ENCODE measurements around the gene STRA8. TPM values are rescaled to one million over a fixed set of nuclear protein-coding genes. Genes with fewer than 3 reads are reported as not detected.
"Not testable (repeated sequence)": the region's sequence is repeated elsewhere in the genome, so short reads cannot be mapped to it uniquely, and the experiment has no call there.

STRA8 gene
- total and polyA plus RNA-seq, 2 donors, result 0.16 to 0.28 TPM

DNA sequence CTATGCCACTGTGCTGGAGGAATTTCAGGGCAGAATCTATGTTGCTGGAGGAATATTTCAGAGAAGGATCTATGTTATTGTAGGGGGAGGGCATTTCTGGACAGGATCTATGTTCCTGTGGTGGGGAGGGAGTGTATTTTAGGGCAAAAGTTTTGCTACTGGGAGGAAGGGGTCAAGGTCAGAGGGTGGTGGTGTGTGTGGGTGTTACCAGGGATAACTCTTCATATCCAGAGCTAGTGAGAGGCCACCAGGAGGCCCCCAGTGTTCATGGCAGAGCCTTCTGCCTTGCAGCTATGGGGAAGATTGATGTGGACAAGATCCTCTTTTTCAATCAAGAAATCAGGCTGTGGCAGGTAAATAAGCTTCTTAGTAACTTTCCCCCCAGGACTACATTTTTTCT, 2.0 kb upstream of the STRA8 start:
- Histone ChIP-seq H3K27me3 (ENCODE audit: control insufficient read depth in 2 of 2, insufficient read depth in 1 of 2, low read length in 1 of 2) (no peaks in the 10 kb centered on the region), H3K4me1 (ENCODE audit: control insufficient read depth in 2 of 2, insufficient read depth in 2 of 2, low read length in 2 of 2) (no peaks in the 10 kb centered on the region), H3K4me3 (ENCODE audit: low read length in 2 of 2) (no peak overlapping the region), H3K9me3 (ENCODE audit: control insufficient read depth in 2 of 2, insufficient read depth in 1 of 2, low read length in 1 of 2) (no peaks in the 10 kb centered on the region), H3K27ac (ENCODE audit: low read depth in 1 of 2, low read length in 1 of 2) (no peak overlapping the region), H3K36me3 (ENCODE audit: control insufficient read depth in 2 of 2, insufficient read depth in 2 of 2, low read length in 1 of 2) (no peaks in the 10 kb centered on the region)
- no peak for DNase-seq (ENCODE audit: low read depth in 6 of 9, low spot score in 9 of 9)

DNA sequence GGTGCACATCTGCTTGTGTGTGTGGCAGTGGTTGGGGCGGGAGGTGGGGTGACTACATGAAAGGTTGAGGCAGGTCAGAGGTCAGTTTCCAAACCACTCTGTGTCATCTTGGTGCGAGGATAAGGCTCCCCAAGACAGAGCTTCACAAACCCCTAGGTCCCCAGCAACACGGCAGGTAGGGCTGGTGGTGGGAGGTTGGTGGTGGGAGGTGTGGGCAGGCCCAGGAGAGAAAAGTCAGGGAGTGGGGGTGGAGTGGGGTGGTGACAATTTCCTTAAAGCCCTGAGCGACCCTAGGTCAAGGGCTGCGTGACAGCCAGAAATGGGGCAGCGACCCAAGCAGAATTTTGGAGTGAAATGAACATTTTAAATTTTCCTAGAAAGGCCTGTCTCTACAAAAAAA, 1.6 kb upstream of the STRA8 start:
- Histone ChIP-seq H3K36me3 (ENCODE audit: control insufficient read depth in 2 of 2, insufficient read depth in 2 of 2, low read length in 1 of 2) (no peaks in the 10 kb centered on the region), H3K27ac (ENCODE audit: low read depth in 1 of 2, low read length in 1 of 2) (no peak overlapping the region), H3K4me3 (ENCODE audit: low read length in 2 of 2) (no peak overlapping the region), H3K9me3 (ENCODE audit: control insufficient read depth in 2 of 2, insufficient read depth in 1 of 2, low read length in 1 of 2) (no peaks in the 10 kb centered on the region), H3K27me3 (ENCODE audit: control insufficient read depth in 2 of 2, insufficient read depth in 1 of 2, low read length in 1 of 2) (no peaks in the 10 kb centered on the region), H3K4me1 (ENCODE audit: control insufficient read depth in 2 of 2, insufficient read depth in 2 of 2, low read length in 2 of 2) (no peaks in the 10 kb centered on the region)
- DNase-seq (ENCODE audit: low read depth in 6 of 9, low spot score in 9 of 9), result no peak
- 97% methylated on average over 6 of the region's 6 CpGs for WGBS

DNA sequence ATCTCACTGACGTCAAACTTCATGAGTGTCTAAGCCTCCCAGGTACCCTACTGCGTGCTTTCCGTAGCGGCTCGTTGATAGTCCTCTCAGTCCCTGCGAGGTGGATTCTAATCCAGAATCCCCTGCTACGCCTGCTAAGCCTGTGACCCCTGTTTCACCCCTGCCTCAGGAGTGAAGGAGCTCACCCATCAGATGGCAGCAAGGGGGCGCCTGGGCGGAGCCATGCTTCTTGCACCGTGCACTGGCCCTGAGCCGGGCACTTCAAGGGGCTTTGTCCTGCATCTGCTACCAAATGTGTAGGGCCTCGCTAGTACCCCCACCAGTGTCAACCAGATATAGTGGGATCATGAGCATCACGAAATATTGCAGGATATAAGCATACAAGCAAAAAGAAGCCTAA, 918 bp upstream of the STRA8 start:
- Histone ChIP-seq H3K9me3 (ENCODE audit: control insufficient read depth in 2 of 2, insufficient read depth in 1 of 2, low read length in 1 of 2) (no peaks in the 10 kb centered on the region), H3K27me3 (ENCODE audit: control insufficient read depth in 2 of 2, insufficient read depth in 1 of 2, low read length in 1 of 2) (no peaks in the 10 kb centered on the region), H3K4me1 (ENCODE audit: control insufficient read depth in 2 of 2, insufficient read depth in 2 of 2, low read length in 2 of 2) (no peaks in the 10 kb centered on the region), H3K36me3 (ENCODE audit: control insufficient read depth in 2 of 2, insufficient read depth in 2 of 2, low read length in 1 of 2) (no peaks in the 10 kb centered on the region), H3K4me3 (ENCODE audit: low read length in 2 of 2) (no peak overlapping the region), H3K27ac (ENCODE audit: low read depth in 1 of 2, low read length in 1 of 2) (no peak overlapping the region)
- DNase-seq (ENCODE audit: low read depth in 6 of 9, low spot score in 9 of 9), result no peak
- 97% methylated on average over 13 of the region's 13 CpGs for WGBS

DNA sequence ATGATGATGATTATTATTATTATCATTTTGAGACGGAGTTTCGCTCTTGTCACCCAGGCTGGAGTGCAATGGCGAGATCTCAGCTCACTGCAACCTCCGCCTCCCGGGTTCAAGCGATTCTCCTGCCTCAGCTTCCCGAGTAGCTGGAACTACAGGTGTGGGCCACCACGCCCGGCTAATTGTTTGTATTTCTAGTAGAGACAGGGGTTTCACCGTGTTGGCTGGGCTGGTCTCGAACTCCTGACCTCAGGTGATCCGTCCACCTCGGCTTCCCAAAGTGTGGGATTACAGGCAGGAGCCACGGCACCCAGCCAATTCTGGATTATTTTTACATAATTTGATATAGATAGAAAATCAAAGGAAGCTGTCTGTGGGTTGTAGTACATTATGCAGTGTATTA, 457 bp downstream of the STRA8 start:
- not testable (repeated sequence) for H3K9me3 ChIP-seq (ENCODE audit: control insufficient read depth in 2 of 2, insufficient read depth in 1 of 2, low read length in 1 of 2); H3K27me3 ChIP-seq (ENCODE audit: control insufficient read depth in 2 of 2, insufficient read depth in 1 of 2, low read length in 1 of 2); H3K36me3 ChIP-seq (ENCODE audit: control insufficient read depth in 2 of 2, insufficient read depth in 2 of 2, low read length in 1 of 2); H3K4me1 ChIP-seq (ENCODE audit: control insufficient read depth in 2 of 2, insufficient read depth in 2 of 2, low read length in 2 of 2); H3K27ac ChIP-seq (ENCODE audit: low read depth in 1 of 2, low read length in 1 of 2); H3K4me3 ChIP-seq (ENCODE audit: low read length in 2 of 2); DNase-seq (ENCODE audit: low read depth in 6 of 9, low spot score in 9 of 9)
- 97% methylated on average over 14 of the region's 14 CpGs for WGBS

DNA sequence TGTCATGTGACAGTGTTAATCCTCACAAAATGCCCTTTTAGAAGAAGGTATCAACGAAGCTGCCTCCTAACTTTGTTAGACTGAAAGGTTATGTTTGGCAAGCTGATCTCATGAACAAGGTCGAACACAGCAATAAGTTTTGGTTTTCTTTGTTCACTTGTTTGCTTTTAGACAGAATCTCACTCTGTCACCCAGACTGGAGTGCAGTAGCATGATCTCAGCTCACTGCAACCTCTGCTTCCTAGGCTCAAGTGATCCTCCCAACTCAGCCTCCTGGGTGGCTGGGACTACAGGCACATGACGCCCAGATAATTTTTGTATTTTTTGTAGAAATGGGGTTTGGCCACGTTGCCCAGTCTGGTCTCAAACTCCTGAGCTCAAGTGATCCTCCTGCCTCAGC, 1.1 kb downstream of the STRA8 start:
- Histone ChIP-seq H3K4me1 (ENCODE audit: control insufficient read depth in 2 of 2, insufficient read depth in 2 of 2, low read length in 2 of 2) (peaks cover 0 to 4% of the 10 kb centered on the region in 2 donors), H3K4me3 (ENCODE audit: low read length in 2 of 2) (no peak overlapping the region), H3K9me3 (ENCODE audit: control insufficient read depth in 2 of 2, insufficient read depth in 1 of 2, low read length in 1 of 2) (no peaks in the 10 kb centered on the region), H3K27ac (ENCODE audit: low read depth in 1 of 2, low read length in 1 of 2) (no peak overlapping the region), H3K27me3 (ENCODE audit: control insufficient read depth in 2 of 2, insufficient read depth in 1 of 2, low read length in 1 of 2) (no peaks in the 10 kb centered on the region), H3K36me3 (ENCODE audit: control insufficient read depth in 2 of 2, insufficient read depth in 2 of 2, low read length in 1 of 2) (no peaks in the 10 kb centered on the region)
- WGBS, result 94% methylated on average over 4 of the region's 4 CpGs
- DNase-seq (ENCODE audit: low read depth in 6 of 9, low spot score in 9 of 9), result no peak

DNA sequence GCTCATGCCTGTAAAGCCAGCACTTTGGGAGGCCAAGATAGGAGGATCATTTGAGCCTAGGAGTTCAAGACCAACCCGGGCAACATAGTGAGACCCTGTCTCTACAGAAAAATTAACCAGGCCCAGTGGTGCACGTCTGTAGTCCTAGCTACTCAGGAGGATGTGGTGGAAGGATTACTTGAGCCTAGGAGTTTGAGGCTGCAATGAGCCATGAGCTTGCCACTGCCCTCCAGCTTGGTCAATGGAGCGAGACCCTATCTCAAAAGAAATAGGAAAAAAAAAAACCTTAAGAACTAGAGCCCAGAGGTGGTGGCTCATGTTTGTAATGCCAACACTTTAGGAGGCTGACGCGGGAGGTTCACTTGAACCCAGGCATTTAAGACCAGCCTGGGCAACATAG, 2.2 kb downstream of the STRA8 start:
- Histone ChIP-seq H3K27me3 (ENCODE audit: control insufficient read depth in 2 of 2, insufficient read depth in 1 of 2, low read length in 1 of 2) (no peaks in the 10 kb centered on the region), H3K27ac (ENCODE audit: low read depth in 1 of 2, low read length in 1 of 2) (no peak overlapping the region), H3K9me3 (ENCODE audit: control insufficient read depth in 2 of 2, insufficient read depth in 1 of 2, low read length in 1 of 2) (no peaks in the 10 kb centered on the region), H3K4me3 (ENCODE audit: low read length in 2 of 2) (no peak overlapping the region), H3K36me3 (ENCODE audit: control insufficient read depth in 2 of 2, insufficient read depth in 2 of 2, low read length in 1 of 2) (no peaks in the 10 kb centered on the region), H3K4me1 (ENCODE audit: control insufficient read depth in 2 of 2, insufficient read depth in 2 of 2, low read length in 2 of 2) (peaks cover 0 to 4% of the 10 kb centered on the region in 2 donors)
- no peak for DNase-seq (ENCODE audit: low read depth in 6 of 9, low spot score in 9 of 9)
- WGBS, result 98% methylated on average over 5 of the region's 5 CpGs

DNA sequence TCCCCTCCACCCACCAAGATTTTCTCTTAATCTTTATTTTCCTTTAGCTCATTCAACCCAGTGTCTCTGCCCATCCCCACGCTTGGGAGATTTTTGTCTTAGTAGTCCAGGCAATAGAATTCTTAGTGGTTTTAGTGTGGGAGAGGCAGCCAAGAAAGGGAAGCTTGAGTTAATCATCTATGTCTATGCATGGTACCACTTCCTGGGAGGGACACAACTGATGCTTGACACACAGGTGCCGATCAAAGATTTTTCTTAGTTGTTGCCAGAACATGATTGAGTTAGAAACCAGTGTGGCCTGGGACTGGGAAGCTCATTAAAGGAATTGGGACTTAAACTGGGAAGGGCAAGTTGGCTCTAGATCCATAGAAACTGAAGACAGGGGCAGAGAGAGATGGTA, 3.1 kb downstream of the STRA8 start:
- no peak for DNase-seq (ENCODE audit: low read depth in 6 of 9, low spot score in 9 of 9)
- H3K4me1 ChIP-seq (ENCODE audit: control insufficient read depth in 2 of 2, insufficient read depth in 2 of 2, low read length in 2 of 2), result peaks cover 0 to 4% of the 10 kb centered on the region in 2 donors
- H3K9me3 ChIP-seq (ENCODE audit: control insufficient read depth in 2 of 2, insufficient read depth in 1 of 2, low read length in 1 of 2), result no peaks in the 10 kb centered on the region
- H3K4me3 ChIP-seq (ENCODE audit: low read length in 2 of 2), result no peak overlapping the region
- H3K36me3 ChIP-seq (ENCODE audit: control insufficient read depth in 2 of 2, insufficient read depth in 2 of 2, low read length in 1 of 2), result no peaks in the 10 kb centered on the region
- no peaks in the 10 kb centered on the region for H3K27me3 ChIP-seq (ENCODE audit: control insufficient read depth in 2 of 2, insufficient read depth in 1 of 2, low read length in 1 of 2)
- WGBS, result 21% methylated on average over 2 of the region's 2 CpGs
- no peak overlapping the region for H3K27ac ChIP-seq (ENCODE audit: low read depth in 1 of 2, low read length in 1 of 2)

DNA sequence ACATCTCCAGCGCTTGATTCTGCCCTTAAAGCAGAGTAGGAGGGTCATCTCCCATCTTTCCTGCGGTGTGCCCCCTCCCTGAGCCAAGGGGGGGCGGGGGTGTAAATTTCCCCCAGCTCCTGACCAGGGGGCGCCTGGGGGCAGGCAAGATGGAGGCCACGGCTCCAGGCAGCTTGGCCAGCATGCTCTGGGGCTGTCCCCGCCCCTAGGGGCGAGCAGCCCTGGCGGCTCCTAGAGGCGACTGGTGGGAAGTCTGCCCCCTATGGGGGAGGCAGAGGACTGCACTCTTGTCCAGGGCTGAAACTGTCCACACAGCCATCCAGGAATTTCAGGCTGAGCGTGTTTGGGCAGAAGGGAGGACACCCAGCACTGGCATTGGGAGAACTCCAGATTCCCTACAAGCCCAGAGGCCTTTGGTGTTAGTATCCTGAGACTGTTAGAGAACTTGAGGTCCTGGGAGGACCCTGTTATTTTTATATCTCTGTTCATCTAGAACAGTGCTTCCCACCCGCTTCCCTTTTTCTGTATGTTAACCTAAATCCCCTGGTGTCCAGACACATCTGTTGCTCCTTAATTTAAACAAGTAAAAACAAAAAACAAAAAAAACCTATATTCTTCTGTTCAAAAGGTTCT, 4.6 kb downstream of the STRA8 start:
- no peak overlapping the region for H3K27ac ChIP-seq (ENCODE audit: low read depth in 1 of 2, low read length in 1 of 2)
- no peak for DNase-seq (ENCODE audit: low read depth in 6 of 9, low spot score in 9 of 9)
- no peaks in the 10 kb centered on the region for H3K27me3 ChIP-seq (ENCODE audit: control insufficient read depth in 2 of 2, insufficient read depth in 1 of 2, low read length in 1 of 2)
- H3K4me1 ChIP-seq (ENCODE audit: control insufficient read depth in 2 of 2, insufficient read depth in 2 of 2, low read length in 2 of 2), result peaks cover 0 to 4% of the 10 kb centered on the region in 2 donors
- no peak overlapping the region for H3K4me3 ChIP-seq (ENCODE audit: low read length in 2 of 2)
- WGBS, result 96% methylated on average over 11 of the region's 11 CpGs
- no peaks in the 10 kb centered on the region for H3K36me3 ChIP-seq (ENCODE audit: control insufficient read depth in 2 of 2, insufficient read depth in 2 of 2, low read length in 1 of 2)
- H3K9me3 ChIP-seq (ENCODE audit: control insufficient read depth in 2 of 2, insufficient read depth in 1 of 2, low read length in 1 of 2), result no peaks in the 10 kb centered on the region

DNA sequence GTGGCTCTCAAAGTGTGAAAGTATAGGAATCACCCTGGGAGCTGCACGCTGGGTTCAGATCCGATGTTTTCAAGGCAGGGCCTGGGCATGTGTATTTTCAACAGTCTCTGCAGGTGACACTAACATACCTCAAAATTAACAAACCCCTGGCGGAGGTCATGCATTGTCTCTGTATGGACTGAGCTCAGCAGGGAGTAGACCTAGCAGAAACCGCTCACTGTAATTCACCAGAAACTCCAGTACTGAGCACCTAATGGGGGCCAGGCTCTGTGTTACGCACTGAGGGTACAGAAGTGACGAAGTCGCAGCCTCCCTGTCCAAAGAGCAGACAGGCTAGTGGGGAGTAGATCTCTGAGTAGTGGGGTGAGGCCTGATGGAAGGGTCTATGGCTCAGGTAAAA, 5.6 kb downstream of the STRA8 start:
- H3K9me3 ChIP-seq (ENCODE audit: control insufficient read depth in 2 of 2, insufficient read depth in 1 of 2, low read length in 1 of 2), result no peaks in the 10 kb centered on the region
- DNase-seq (ENCODE audit: low read depth in 6 of 9, low spot score in 9 of 9), result no peak
- peaks cover 0 to 4% of the 10 kb centered on the region in 2 donors for H3K4me1 ChIP-seq (ENCODE audit: control insufficient read depth in 2 of 2, insufficient read depth in 2 of 2, low read length in 2 of 2)
- WGBS, result 98% methylated on average over 7 of the region's 7 CpGs
- no peaks in the 10 kb centered on the region for H3K27me3 ChIP-seq (ENCODE audit: control insufficient read depth in 2 of 2, insufficient read depth in 1 of 2, low read length in 1 of 2)
- no peak overlapping the region for H3K4me3 ChIP-seq (ENCODE audit: low read length in 2 of 2)
- peak overlapping the region in 1 of 2 donors; percentile 11 for H3K27ac ChIP-seq (ENCODE audit: low read depth in 1 of 2, low read length in 1 of 2)
- H3K36me3 ChIP-seq (ENCODE audit: control insufficient read depth in 2 of 2, insufficient read depth in 2 of 2, low read length in 1 of 2), result no peaks in the 10 kb centered on the region

DNA sequence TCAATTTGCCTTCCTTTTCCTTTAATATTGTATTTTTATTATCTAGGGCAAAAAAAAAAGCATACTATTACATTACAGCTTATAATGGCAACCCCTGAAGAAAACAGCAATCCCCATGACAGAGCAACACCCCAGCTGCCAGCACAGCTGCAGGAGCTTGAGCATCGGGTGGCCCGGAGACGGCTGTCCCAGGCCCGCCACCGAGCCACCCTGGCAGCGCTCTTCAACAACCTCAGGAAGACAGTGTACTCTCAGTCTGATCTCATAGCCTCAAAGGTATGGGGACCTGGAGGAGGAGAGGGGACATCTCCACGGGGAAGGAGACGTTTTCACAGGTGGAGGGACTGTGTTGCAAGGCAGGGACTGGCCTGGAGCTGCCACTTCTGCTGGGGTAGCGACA, 6.8 kb downstream of the STRA8 start:
- Histone ChIP-seq H3K36me3 (ENCODE audit: control insufficient read depth in 2 of 2, insufficient read depth in 2 of 2, low read length in 1 of 2) (no peaks in the 10 kb centered on the region), H3K9me3 (ENCODE audit: control insufficient read depth in 2 of 2, insufficient read depth in 1 of 2, low read length in 1 of 2) (no peaks in the 10 kb centered on the region), H3K4me1 (ENCODE audit: control insufficient read depth in 2 of 2, insufficient read depth in 2 of 2, low read length in 2 of 2) (peaks cover 0 to 4% of the 10 kb centered on the region in 2 donors), H3K4me3 (ENCODE audit: low read length in 2 of 2) (no peak overlapping the region), H3K27ac (ENCODE audit: low read depth in 1 of 2, low read length in 1 of 2) (no peak overlapping the region), H3K27me3 (ENCODE audit: control insufficient read depth in 2 of 2, insufficient read depth in 1 of 2, low read length in 1 of 2) (no peaks in the 10 kb centered on the region)
- 93% methylated on average over 9 of the region's 9 CpGs for WGBS
- DNase-seq (ENCODE audit: low read depth in 6 of 9, low spot score in 9 of 9), result no peak
